Heart left ventricle (tissue), 16 donors: Measurements from ENCODE around the gene SAMD5. TPM values are rescaled to one million over a fixed set of nuclear protein-coding genes. Genes with fewer than 3 reads are reported as not detected.

Experiments used
- ATAC-seq, 4 donors: fragments of 200-7000 bp; cut with Tn5 transposase; one replicate each; pipeline ENCODE4 v1.9.1; 2020 to 2022; ENCODE audit warnings: moderate library complexity in 4 of 4, mild to moderate bottlenecking in 3 of 4, moderate number of reproducible peaks in 1 of 4
- DNase-seq, 5 donors: peaks; one replicate each; pipeline ENCODE4 v3.0.0-alpha.2; 2020
- H3K27ac ChIP-seq, 12 donors: fragments of 200-600 bp; sonication (generic) in 4 of 12; one replicate each; pipeline versions ENCODE4 v1.5.0 to v1.8.0; 2016 to 2022; ENCODE audit warnings: mild to moderate bottlenecking in 2 of 12
- H3K27me3 ChIP-seq, 9 donors: fragments of 200-600 bp; sonication (generic) in 2 of 9; one replicate each; pipeline versions ENCODE4 v1.5.1 to v1.8.0; 2016 to 2022; ENCODE audit warnings: mild to moderate bottlenecking in 3 of 9
- H3K36me3 ChIP-seq, 9 donors: fragments of 200-600 bp; sonication (generic) in 2 of 9; one replicate each; pipeline versions ENCODE4 v1.5.0 to v1.8.0; 2018 to 2022; ENCODE audit warnings: mild to moderate bottlenecking in 2 of 9
- H3K4me1 ChIP-seq, 12 donors: fragments of 200-600 bp; sonication (generic) in 4 of 12; one replicate each; pipeline versions ENCODE4 v1.5.0 to v1.8.0; 2016 to 2022; ENCODE audit warnings: mild to moderate bottlenecking in 3 of 12
- H3K4me3 ChIP-seq, 12 donors: fragments of 200-600 bp; sonication (generic) in 4 of 12; one replicate each; pipeline versions ENCODE4 v1.5.0 to v1.8.0; 2017 to 2022; ENCODE audit warnings: mild to moderate bottlenecking in 9 of 12, moderate library complexity in 4 of 12
- H3K9me3 ChIP-seq, 12 donors: fragments of 200-600 bp; sonication (generic) in 4 of 12; one replicate each; pipeline versions ENCODE4 v1.5.0 to v1.8.0; 2016 to 2022; ENCODE audit warnings: mild to moderate bottlenecking in 1 of 12
- POLR2A ChIP-seq, 2 donors: fragments of 450-650 bp; IDR thresholded peaks; one replicate each; pipeline ENCODE4 v1.6.1; 2017; ENCODE audit warnings: antibody characterized with exemption in 2 of 2, mild to moderate bottlenecking in 2 of 2, moderate library complexity in 2 of 2
- WGBS, 4 donors: extraction: QIAGEN DNeasy Blood & Tissue Kit in 2 of 4; methylation state at CpG; one replicate each; pipeline versions ENCODE4 v1.1.5 to v1.1.7; 2013 to 2018; 5-methylcytosine and 5-hydroxymethylcytosine counted together
- intact Hi-C, 10 donors: fragments of 100-400 bp; cut with DNase I; formaldehyde crosslinking; loops; one replicate each; pipeline versions ENCODE4 v1.11.1 to v1.14.2; 2022
- polyA plus RNA-seq, 2 donors: library from polyadenylated mRNA; stranded (reverse); fragments of 200-250 nt; gene quantifications; one replicate each; pipeline ENCODE4 v1.2.3, GENCODE V29; 2013
- total RNA-seq, 9 donors: library from RNA; depleted of rRNA in 2 of 9; stranded (reverse); fragments of >200 nt in 2 of 9; fragmentation: NEBNext Ultra II Directional in 3 of 9; extraction: Animal tissue kit (Norgen Biotek cat#: 25700) in 3 of 9; gene quantifications; one replicate each; pipeline versions ENCODE4 v1.1.0 to v1.2.4, GENCODE V29; 2016 to 2023
- TF ChIP-seq, protein P1 (sequence below), 12 donors: fragments of 200-600 bp; sonication (generic) in 4 of 12; IDR thresholded peaks; one replicate each; pipeline versions ENCODE4 v1.5.0 to v1.8.0; 2018 to 2022; ENCODE audit warnings: antibody characterized with exemption in 12 of 12, mild to moderate bottlenecking in 5 of 12
- donor health status: ischemic (EF 13 %, LVEDD 7.1; RV severe dilation, severe dysfunction).
- donor health status: healthy with polysubstance abuse.
- donor health status: DM: no; HTN: yes; CAD: no.
- donor health status: DM: no; HTN: no; CAD: no.
- donor health status: ischemic (EF 25% LVEDD 6.9; RV normal size, moderate dysfunction).
- donor health status: ischemic (EF 25% LVEDD 5.7; RV mildly dilated, moderate dysfunction).
- donor health status: healthy.
- donor health status: DM: yes; HTN: yes; CAD: no.
- donor health status: ischemic (EF 35%, LVEDD 5.7; RV mildly dilated, moderate dysfunction).
- donor health status: nonischemic (EF 11% LVEDD 7.7; RV severe dilation, severe dysfunction).
- donor health status: DM: yes; HTN: yes; CAD: no.
- donor health status: PGD.
- donor health status: ischemic (EF 29% LVEDD 5.4; RV normal size, mild dysfunction).
- donor health status: nonischemic (EF 23%, LVEDD 6.1; RV moderate dilation, normal function).

SAMD5 gene
- total and polyA plus RNA-seq, 11 donors: 0.15 to 1.5 (median 0.64) TPM

DNA sequence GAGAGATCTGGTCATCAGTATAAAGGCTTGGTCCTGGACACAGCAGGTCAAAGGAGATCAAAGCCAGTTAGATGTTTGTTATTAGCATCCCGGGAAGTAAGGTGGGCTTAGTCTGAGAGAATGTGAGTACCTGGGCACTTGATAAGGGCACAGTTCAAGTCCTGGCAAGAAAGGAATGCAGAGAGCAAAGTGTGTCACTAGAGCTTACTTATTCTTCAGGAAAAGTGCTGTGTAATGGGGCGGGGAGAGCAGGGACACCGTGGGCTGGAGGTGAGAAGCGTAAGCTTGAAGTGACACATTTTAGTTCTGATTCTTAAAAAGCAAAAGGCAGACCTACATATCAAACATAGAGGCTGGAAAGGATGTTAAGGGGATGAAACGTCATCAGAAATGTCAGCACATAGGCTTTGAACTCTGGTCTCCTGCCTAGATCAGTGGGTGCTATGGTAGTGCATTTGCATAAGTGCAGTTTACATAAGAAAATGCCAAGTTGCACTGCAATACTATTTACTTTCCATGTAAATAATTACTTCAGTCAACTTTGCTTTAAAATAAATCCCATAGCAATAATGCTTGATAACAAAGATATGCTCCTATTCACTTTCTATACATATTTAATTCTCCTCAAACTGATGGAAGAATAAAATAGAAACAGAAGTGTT lies 2.6 kb downstream of the SAMD5 start:
- DNase-seq (no peak), ATAC-seq (no peak)
- no peak overlapping the region for H3K4me3 ChIP-seq
- 63 to 72% (median 67%) methylated on average over 5 of the region's 5 CpGs for WGBS, 4 donors
- intact Hi-C loops: no loop called here
- H3K27me3 ChIP-seq: peaks cover 0 to 52% (median 0%) of the 10 kb centered on the region in 9 donors
- H3K27ac ChIP-seq: no peak overlapping the region
- H3K4me1 ChIP-seq: peaks cover 0 to 35% (median 13%) of the 10 kb centered on the region in 12 donors
- no peak for TF ChIP-seq POLR2A (IDR thresholded peaks at IDR 0.05)
- TF ChIP-seq, protein P1, sequence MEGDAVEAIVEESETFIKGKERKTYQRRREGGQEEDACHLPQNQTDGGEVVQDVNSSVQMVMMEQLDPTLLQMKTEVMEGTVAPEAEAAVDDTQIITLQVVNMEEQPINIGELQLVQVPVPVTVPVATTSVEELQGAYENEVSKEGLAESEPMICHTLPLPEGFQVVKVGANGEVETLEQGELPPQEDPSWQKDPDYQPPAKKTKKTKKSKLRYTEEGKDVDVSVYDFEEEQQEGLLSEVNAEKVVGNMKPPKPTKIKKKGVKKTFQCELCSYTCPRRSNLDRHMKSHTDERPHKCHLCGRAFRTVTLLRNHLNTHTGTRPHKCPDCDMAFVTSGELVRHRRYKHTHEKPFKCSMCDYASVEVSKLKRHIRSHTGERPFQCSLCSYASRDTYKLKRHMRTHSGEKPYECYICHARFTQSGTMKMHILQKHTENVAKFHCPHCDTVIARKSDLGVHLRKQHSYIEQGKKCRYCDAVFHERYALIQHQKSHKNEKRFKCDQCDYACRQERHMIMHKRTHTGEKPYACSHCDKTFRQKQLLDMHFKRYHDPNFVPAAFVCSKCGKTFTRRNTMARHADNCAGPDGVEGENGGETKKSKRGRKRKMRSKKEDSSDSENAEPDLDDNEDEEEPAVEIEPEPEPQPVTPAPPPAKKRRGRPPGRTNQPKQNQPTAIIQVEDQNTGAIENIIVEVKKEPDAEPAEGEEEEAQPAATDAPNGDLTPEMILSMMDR (IDR thresholded peaks at IDR 0.05): no peak
- H3K36me3 ChIP-seq: no peaks in the 10 kb centered on the region
- H3K9me3 ChIP-seq: no peaks in the 10 kb centered on the region

DNA sequence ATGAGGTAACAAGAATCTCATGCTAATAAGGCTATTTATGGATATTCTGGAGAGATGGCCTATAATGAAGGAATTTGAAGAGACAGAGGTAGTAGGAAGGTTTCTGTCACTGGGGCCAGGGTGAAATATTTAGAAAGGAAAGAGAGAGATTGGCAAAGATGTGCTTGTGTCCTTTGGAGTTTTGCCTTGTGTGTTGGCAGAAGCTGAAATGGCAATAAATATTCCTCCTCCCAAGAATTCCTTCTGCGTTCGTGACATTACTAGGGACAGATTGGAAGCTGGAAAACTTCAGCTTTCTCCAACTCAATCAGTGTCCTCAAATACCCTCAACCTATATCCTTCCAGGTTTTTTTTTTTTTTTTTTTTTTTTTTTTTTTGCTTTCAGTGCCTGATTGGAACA lies 6.3 kb downstream of the SAMD5 start:
- H3K36me3 ChIP-seq: no peaks in the 10 kb centered on the region
- intact Hi-C loops: no loop called here
- peaks cover 0 to 1% (median 0%) of the 10 kb centered on the region in 12 donors for H3K4me1 ChIP-seq
- ATAC-seq (no peak), DNase-seq (no peak)
- TF ChIP-seq POLR2A (IDR thresholded peaks at IDR 0.05): no peak
- TF ChIP-seq, protein P1 (IDR thresholded peaks at IDR 0.05): no peak
- 31 to 61% (median 46%) methylated on average over 2 of the region's 2 CpGs for WGBS, 4 donors
- H3K9me3 ChIP-seq: no peaks in the 10 kb centered on the region
- H3K27ac ChIP-seq: no peak overlapping the region
- H3K27me3 ChIP-seq: peaks cover 0 to 14% (median 0%) of the 10 kb centered on the region in 9 donors
- no peak overlapping the region for H3K4me3 ChIP-seq

DNA sequence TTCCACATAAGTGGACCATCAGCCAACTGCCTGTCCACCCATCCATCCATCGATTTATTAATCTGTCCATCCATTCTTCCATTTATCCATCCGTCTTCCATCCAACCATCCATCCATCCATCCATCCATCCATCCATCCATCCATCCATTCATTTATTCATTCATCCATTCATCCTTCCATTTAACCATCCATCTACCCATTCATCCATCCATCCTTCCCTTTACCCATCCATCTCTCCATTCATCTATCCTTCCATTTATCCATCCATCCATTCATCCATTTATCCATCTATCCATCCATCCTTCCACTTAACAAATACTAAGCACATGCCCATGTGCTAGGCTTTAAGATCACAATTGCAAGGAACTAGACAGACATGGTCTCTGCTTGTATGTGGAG lies 6.8 kb downstream of the SAMD5 start:
- Histone ChIP-seq H3K27ac (no peak overlapping the region), H3K36me3 (no peaks in the 10 kb centered on the region), H3K27me3 (peaks cover 0 to 9% (median 0%) of the 10 kb centered on the region in 9 donors), H3K4me3 (no peak overlapping the region), H3K4me1 (no peaks in the 10 kb centered on the region), H3K9me3 (no peaks in the 10 kb centered on the region)
- DNase-seq (no peak), ATAC-seq (no peak)
- WGBS, 4 donors: 89 to 95% (median 92%) methylated on average over 2 of the region's 2 CpGs
- intact Hi-C loops: no loop called here
- TF ChIP-seq, protein P1 (IDR thresholded peaks at IDR 0.05): no peak
- no peak for TF ChIP-seq POLR2A (IDR thresholded peaks at IDR 0.05)

DNA sequence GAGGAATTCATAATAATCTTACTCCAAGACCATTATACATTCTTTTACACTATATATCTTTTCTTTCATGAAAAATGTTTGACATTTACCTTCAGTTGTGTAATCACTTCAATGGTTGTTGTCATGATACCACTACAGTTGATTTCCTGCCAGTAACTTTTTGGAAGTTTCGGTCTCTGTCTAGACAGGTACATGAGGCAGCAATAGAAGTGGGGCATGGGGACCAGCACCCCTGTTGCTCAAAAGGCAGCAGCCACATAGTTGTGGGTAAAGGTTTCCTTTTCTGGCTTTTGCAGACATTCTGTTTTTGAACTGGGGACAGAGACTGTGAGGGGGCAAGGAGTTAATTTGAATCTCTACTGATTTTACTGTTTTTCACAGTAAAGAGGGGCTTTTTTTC lies 14.1 kb downstream of the SAMD5 start:
- H3K9me3 ChIP-seq: no peaks in the 10 kb centered on the region
- WGBS, 4 donors: 88 to 100% (median 96%) methylated on average over 1 of the region's 1 CpG

More for the DNA sequence above, 14.1 kb downstream of the SAMD5 start:
- TF ChIP-seq, protein P1 (IDR thresholded peaks at IDR 0.05): no peak
- TF ChIP-seq POLR2A (IDR thresholded peaks at IDR 0.05): no peak
- intact Hi-C loops: no loop called here
- ATAC-seq: no peak
- H3K27me3 ChIP-seq: no peaks in the 10 kb centered on the region
- peaks cover 0 to 4% (median 0%) of the 10 kb centered on the region in 12 donors for H3K4me1 ChIP-seq
- no peak overlapping the region for H3K4me3 ChIP-seq
- H3K36me3 ChIP-seq: no peaks in the 10 kb centered on the region
- no peak for DNase-seq
- H3K27ac ChIP-seq: no peak overlapping the region
